ENCODE data around the gene SART3. TPM values are rescaled to one million over a fixed set of nuclear protein-coding genes. Genes with fewer than 3 reads are reported as not detected.

Gene SART3
- total RNA-seq, 1 donor from 2014 or later = 44.8 TPM

DNA sequence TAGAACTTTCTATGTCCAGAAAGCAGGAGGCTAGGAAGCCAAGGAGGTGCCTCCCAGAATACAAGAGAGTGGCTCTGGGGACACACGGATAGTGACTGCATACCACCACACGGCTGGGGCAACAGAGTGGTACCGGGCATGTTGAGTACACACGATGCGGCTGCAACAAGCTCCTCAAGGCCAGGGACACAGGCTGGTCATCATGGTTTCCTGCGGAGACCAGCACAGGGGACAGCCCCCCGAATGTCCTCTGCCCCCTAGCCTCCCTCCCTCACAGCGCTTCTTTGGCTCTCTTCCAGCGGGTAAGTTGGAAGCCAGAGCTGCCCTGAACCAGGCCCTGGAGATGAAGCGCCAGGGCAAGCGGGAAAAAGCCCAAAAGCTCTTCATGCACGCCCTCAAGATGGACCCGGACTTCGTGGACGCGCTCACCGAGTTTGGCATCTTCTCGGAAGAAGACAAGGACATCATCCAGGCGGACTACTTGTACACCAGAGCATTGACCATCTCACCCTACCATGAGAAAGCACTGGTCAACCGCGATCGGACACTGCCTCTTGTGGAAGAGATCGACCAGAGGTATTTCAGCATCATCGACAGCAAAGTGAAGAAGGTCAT, 42.8 kb downstream of the SART3 start:
- no peak for DNase-seq
- peaks cover 59% of the 10 kb centered on the region for H3K36me3 ChIP-seq
- H3K4me3 ChIP-seq = no peak overlapping the region
- TF ChIP-seq, protein P1, sequence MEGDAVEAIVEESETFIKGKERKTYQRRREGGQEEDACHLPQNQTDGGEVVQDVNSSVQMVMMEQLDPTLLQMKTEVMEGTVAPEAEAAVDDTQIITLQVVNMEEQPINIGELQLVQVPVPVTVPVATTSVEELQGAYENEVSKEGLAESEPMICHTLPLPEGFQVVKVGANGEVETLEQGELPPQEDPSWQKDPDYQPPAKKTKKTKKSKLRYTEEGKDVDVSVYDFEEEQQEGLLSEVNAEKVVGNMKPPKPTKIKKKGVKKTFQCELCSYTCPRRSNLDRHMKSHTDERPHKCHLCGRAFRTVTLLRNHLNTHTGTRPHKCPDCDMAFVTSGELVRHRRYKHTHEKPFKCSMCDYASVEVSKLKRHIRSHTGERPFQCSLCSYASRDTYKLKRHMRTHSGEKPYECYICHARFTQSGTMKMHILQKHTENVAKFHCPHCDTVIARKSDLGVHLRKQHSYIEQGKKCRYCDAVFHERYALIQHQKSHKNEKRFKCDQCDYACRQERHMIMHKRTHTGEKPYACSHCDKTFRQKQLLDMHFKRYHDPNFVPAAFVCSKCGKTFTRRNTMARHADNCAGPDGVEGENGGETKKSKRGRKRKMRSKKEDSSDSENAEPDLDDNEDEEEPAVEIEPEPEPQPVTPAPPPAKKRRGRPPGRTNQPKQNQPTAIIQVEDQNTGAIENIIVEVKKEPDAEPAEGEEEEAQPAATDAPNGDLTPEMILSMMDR (IDR thresholded peaks at IDR 0.05) = no peak
- H3K27ac ChIP-seq = no peak overlapping the region
- H3K4me1 ChIP-seq = peaks cover 11% of the 10 kb centered on the region
- H3K9me3 ChIP-seq = no peaks in the 10 kb centered on the region
- intact Hi-C loops (cut with DNase I) = no loop called here
- no peak for ATAC-seq
- no peaks in the 10 kb centered on the region for H3K27me3 ChIP-seq

DNA sequence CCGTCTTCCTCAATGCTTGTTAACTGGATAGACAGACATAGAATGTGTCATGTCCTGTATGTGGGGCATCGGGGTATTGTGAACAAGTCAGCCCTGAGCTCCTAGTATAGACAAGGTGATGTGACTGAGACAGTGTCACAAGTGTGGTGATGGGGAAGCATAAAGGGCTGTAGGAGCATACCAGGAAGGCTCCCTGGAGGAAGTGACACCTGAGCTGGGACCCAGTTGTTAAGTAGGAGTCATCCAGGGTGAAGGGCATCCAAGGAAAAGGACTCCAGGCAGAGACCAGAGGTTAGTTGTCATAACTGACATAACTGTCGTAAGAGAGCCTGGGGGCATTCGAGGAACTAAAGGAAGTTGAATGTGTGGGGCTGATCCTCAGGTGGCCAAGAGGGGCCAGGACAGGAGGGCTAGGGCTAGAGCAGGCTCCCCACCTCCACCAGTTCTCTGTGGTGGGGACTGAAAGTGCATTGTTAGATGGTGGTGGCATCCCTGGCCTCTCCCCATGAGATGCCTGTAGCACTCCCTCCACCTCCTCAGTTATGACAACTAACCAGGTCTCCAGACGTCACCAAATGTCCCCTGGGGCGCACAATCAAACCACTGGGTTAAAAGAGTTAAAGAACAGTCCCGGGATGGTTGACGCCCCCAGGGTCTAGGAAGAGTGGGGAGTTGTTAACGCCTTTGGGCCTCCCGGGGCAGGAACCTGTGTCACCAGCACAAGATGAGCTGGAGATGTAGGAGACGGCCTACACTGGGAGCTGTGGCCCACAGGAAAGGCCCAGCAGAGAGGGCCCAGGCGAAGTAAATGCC, 43.5 kb downstream of the SART3 start:
- peaks cover 11% of the 10 kb centered on the region for H3K4me1 ChIP-seq
- peaks cover 52% of the 10 kb centered on the region for H3K36me3 ChIP-seq
- H3K4me3 ChIP-seq = no peak overlapping the region
- H3K9me3 ChIP-seq = no peaks in the 10 kb centered on the region
- TF ChIP-seq, protein P1 (IDR thresholded peaks at IDR 0.05) = no peak
- DNase-seq = no peak
- intact Hi-C loops (cut with DNase I) = no loop called here
- no peaks in the 10 kb centered on the region for H3K27me3 ChIP-seq
- no peak overlapping the region for H3K27ac ChIP-seq
- no peak for ATAC-seq

DNA sequence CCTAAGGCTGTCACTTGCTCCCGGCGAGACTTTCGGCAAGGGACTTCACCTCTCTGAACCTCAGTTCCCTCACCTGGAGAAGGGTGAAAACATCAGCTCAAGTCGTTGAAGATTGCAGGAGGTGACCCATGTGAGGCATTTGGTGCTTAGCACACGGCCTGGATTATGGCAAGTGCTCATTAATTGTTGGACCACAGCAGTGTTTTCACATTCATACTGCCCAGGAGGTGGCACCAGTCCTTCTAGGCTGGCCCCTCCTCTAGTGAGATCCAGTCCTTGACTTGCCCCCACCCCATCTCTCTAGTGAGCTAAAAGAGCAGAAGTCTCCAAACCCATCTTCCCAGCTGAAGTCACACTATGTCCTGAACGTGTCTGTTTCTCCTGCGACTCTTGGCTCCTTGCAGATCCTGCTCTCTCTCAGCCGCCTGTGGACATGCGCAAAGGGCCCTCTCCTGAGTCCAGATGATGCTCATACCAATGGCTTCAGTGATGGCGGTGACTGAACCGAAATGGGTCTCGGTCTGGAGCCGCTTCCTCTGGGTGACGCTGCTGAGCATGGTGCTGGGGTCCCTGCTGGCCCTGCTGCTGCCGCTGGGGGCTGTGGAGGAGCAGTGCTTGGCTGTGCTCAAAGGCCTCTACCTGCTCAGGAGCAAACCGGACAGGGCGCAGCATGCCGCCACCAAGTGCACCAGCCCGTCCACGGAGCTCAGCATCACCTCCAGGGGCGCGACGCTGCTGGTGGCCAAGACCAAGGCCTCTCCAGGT, 44.3 kb downstream of the SART3 start:
- TF ChIP-seq, protein P1 (IDR thresholded peaks at IDR 0.05) = no peak
- H3K27ac ChIP-seq = no peak overlapping the region
- no peaks in the 10 kb centered on the region for H3K9me3 ChIP-seq
- H3K36me3 ChIP-seq = peaks cover 44% of the 10 kb centered on the region
- ATAC-seq = no peak
- intact Hi-C loops (cut with DNase I) = no loop called here
- H3K4me3 ChIP-seq = no peak overlapping the region
- H3K27me3 ChIP-seq = no peaks in the 10 kb centered on the region
- H3K4me1 ChIP-seq = peaks cover 11% of the 10 kb centered on the region
- no peak for DNase-seq

DNA sequence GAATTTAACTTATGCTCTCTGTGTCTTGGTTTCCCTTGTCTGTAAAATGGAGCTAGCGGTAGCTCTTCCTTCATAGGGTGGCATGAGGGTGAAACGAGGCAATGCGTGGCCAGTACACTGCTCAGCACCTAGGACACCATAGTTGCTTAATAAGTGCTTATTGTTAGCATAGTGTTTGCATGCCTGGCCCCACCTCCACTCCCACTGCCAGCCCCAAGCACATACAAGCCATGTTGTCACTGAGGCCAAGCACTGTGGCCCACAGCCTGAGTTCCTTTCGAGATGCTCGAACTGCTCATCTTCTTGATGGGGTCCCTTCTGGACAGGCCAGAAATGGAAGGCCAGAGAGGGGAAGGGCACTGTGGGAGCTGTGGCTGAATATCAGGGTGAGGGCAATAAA, 45.1 kb downstream of the SART3 start:
- H3K36me3 ChIP-seq = peaks cover 37% of the 10 kb centered on the region
- H3K27me3 ChIP-seq = no peaks in the 10 kb centered on the region
- peaks cover 11% of the 10 kb centered on the region for H3K4me1 ChIP-seq
- intact Hi-C loops (cut with DNase I) = no loop called here
- ATAC-seq (peak; percentile 3), DNase-seq (no peak)
- TF ChIP-seq, protein P1 (IDR thresholded peaks at IDR 0.05) = no peak
- H3K9me3 ChIP-seq = no peaks in the 10 kb centered on the region
- peak overlapping the region; percentile 86 for H3K4me3 ChIP-seq
- H3K27ac ChIP-seq = peak overlapping the region; percentile 74

DNA sequence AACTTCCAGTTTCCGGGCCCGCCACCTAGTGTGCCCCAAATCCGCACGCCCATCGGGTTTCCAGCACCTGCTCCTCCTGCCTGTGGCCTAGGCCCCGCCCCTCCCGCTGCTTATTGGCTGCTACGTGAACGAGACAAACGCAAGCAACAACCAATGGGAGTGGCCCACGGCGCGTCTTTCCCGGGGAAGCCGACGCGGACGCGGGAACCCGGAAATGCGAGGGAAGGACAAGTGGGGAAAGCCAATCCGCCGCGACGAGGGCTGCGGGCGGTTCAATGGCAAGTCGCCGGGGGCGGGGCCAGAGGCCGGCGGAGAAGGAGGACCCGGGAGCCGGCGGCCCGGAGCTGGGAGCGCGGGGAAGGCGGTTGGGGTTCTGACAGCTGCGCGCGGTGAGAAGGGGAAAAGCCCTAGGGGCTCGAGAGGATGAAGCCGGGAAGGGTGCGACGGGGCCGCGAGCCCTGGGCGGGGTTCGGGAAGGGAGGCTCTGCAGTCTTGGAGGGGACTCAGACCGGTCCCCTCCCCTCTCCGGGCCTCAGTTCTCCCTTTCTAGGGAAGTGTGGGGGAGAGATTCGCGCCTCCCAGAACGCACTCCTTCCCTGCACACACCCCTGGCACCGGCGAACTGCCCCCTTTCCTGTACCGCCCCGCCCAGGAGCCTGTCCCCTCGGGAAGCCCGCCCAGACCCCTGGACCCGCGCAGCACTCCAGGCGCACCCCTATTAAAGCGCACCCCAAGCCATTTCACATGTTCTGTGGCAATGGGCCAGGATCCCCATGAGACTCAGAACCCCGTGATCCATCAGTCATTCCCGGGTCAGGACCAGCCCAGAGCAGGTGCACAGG, 45.8 kb downstream of the SART3 start, which contains the start of gene FICD:
FICD (plus strand) TSS at position 305 of the 842 bp plus-strand sequence. CDS start 1,696 bp downstream, outside the sequence.
- DNase-seq (peak; percentile 100), ATAC-seq (peak; percentile 96)
- TF ChIP-seq, protein P1 (IDR thresholded peaks at IDR 0.05) = no peak
- peaks cover 29% of the 10 kb centered on the region for H3K36me3 ChIP-seq
- peak within 1 kb of the TSS; percentile 86 for H3K4me3 ChIP-seq
- peak within 1 kb of the TSS; percentile 74 for H3K27ac ChIP-seq
- H3K27me3 ChIP-seq = no peaks in the 10 kb centered on the region
- intact Hi-C loops (cut with DNase I) = no loop called here
- H3K4me1 ChIP-seq = peaks cover 11% of the 10 kb centered on the region
- H3K9me3 ChIP-seq = no peaks in the 10 kb centered on the region

Data from upper lobe of right lung (tissue), 1 donor.